GM04503 (cell line): ENCODE data around the gene PDCD2L.
"Not testable (repeated sequence)": the region's sequence is repeated elsewhere in the genome, so short reads cannot be mapped to it uniquely, and the experiment has no call there.

Experiments
- DNase-seq: peaks from one replicate; pipeline ENCODE4 v3.0.0-alpha.2; 2012; ENCODE audit warnings: low read depth

Gene PDCD2L

GRCh38 chr19:34404109-34404909 lies at the start of gene PDCD2L:
Gene PDCD2L, plus strand, starts transcription at chr19:34404399. Its CDS starts 32 bp downstream, at chr19:34404431.
- peak; percentile 29 for DNase-seq

- no peak for DNase-seq
These were observed 49.0 kb upstream of the PDCD2L start for GRCh38 chr19:34355201-34355600.

GRCh38 chr19:34356875-34357274 lies 47.3 kb upstream of the PDCD2L start:
- no peak for DNase-seq

GRCh38 chr19:34357431-34357830 lies 46.8 kb upstream of the PDCD2L start:
- DNase-seq = no peak

- DNase-seq = peak; percentile 73
These were observed 44.9 kb upstream of the PDCD2L start for GRCh38 chr19:34359140-34359953.

- no peak for DNase-seq
These were observed 44.3 kb upstream of the PDCD2L start for GRCh38 chr19:34359954-34360315.

- no peak for DNase-seq
These were observed 43.8 kb upstream of the PDCD2L start for GRCh38 chr19:34360354-34360909.

- no peak for DNase-seq
These were observed 41.5 kb upstream of the PDCD2L start for GRCh38 chr19:34362679-34363069.

GRCh38 chr19:34363094-34363493 lies 41.1 kb upstream of the PDCD2L start:
- no peak for DNase-seq

- no peak for DNase-seq
These were observed 40.3 kb upstream of the PDCD2L start for GRCh38 chr19:34363930-34364329.

GRCh38 chr19:34364462-34364829 lies 39.8 kb upstream of the PDCD2L start:
- no peak for DNase-seq

- DNase-seq = no peak
These were observed 39.3 kb upstream of the PDCD2L start, which contains the start of gene GPI for GRCh38 chr19:34364830-34365462. Gene GPI, plus strand, starts transcription at chr19:34365196. Its CDS starts 71 bp downstream, at chr19:34365267.

GRCh38 chr19:34365463-34366401 lies 38.5 kb upstream of the PDCD2L start:
- DNase-seq = no peak

- DNase-seq = peak; percentile 41
These were observed 37.2 kb upstream of the PDCD2L start for GRCh38 chr19:34366738-34367623.

- DNase-seq = no peak
These were observed 36.6 kb upstream of the PDCD2L start for GRCh38 chr19:34367624-34367957.

- DNase-seq = no peak
These were observed 35.9 kb upstream of the PDCD2L start for GRCh38 chr19:34368338-34368737.

- DNase-seq = not testable (repeated sequence)
These were observed 35.0 kb upstream of the PDCD2L start for GRCh38 chr19:34369166-34369565.

- no peak for DNase-seq
These were observed 34.1 kb upstream of the PDCD2L start for GRCh38 chr19:34370117-34370516.

GRCh38 chr19:34370983-34371382 lies 33.2 kb upstream of the PDCD2L start:
- no peak for DNase-seq

GRCh38 chr19:34373601-34374288 lies 30.5 kb upstream of the PDCD2L start:
- DNase-seq = no peak
